VCaP (cell line): ENCODE measurements around the gene UGCG.

Experiments
- H3K27ac ChIP-seq: fragments of 450-650 bp; 2 replicates; pipeline ENCODE4 v1.5.1; 2017
- CTCF ChIP-seq: fragments of 450-650 bp; conservative IDR thresholded peaks from 2 replicates; pipeline ENCODE4 v1.5.1; 2017; ENCODE audit warnings: mild to moderate bottlenecking, moderate library complexity

Gene UGCG

GRCh38 chr9:111874500-111874899 is 22.1 kb upstream of the UGCG start:
- TF ChIP-seq CTCF = no peak
- H3K27ac ChIP-seq = peak overlapping the region; percentile 38

- H3K27ac ChIP-seq = peak overlapping the region; percentile 38
Observed at GRCh38 chr9:111875291-111875690, 21.3 kb upstream of the UGCG start.

GRCh38 chr9:111875691-111876090 is 20.9 kb upstream of the UGCG start:
- peak overlapping the region; percentile 38 for H3K27ac ChIP-seq

- peak overlapping the region; percentile 38 for H3K27ac ChIP-seq
- no peak for TF ChIP-seq CTCF
Observed at GRCh38 chr9:111876179-111876578, 20.4 kb upstream of the UGCG start.

- peak overlapping the region; percentile 38 for H3K27ac ChIP-seq
- TF ChIP-seq CTCF = no peak
Observed at GRCh38 chr9:111877420-111877819, 19.2 kb upstream of the UGCG start.

- peak overlapping the region; percentile 38 for H3K27ac ChIP-seq
- no peak for TF ChIP-seq CTCF
Observed at GRCh38 chr9:111878946-111879345, 17.7 kb upstream of the UGCG start.

GRCh38 chr9:111886983-111887718 is 9.5 kb upstream of the UGCG start:
- TF ChIP-seq CTCF = no peak
- H3K27ac ChIP-seq = no peak overlapping the region

- TF ChIP-seq CTCF = no peak
- peak overlapping the region; percentile 64 for H3K27ac ChIP-seq
Observed at GRCh38 chr9:111890334-111890733, 6.3 kb upstream of the UGCG start.

GRCh38 chr9:111890867-111891266 is 5.7 kb upstream of the UGCG start:
- peak overlapping the region; percentile 64 for H3K27ac ChIP-seq
